Adrenal gland (tissue), 12 donors: ENCODE data around the gene SDCCAG8. TPM values are rescaled to one million over a fixed set of nuclear protein-coding genes. Genes with fewer than 3 reads are reported as not detected.
A peak's percentile ranks its signal among the peaks of the same experiment; 100 is the strongest.

Experiments used
- DNase-seq, 7 donors: peaks; one replicate each; pipeline ENCODE4 v3.0.0-alpha.2; 2019 to 2020
- H3K27ac ChIP-seq, 5 donors: fragments of 200-600 bp; sonication (generic) in 4 of 5; 1 replicate in 3 of 5; 2 replicates in 2 of 5; pipeline versions ENCODE4 v1.5.1 to v1.8.0; 2016 to 2020; ENCODE audit warnings: mild to moderate bottlenecking in 1 of 5
- H3K27me3 ChIP-seq: fragments of 200-600 bp; 2 replicates; pipeline ENCODE4 v1.8.0; 2021
- H3K36me3 ChIP-seq, 2 donors: fragments of 200-600 bp; replicated peaks in 1 of 2; 1 replicate in 1 of 2; 2 replicates in 1 of 2; pipeline versions ENCODE4 v1.5.1 to v1.8.0; 2018 to 2022
- H3K4me1 ChIP-seq, 2 donors: fragments of 200-600 bp; replicated peaks in 1 of 2; 1 replicate in 1 of 2; 2 replicates in 1 of 2; pipeline versions ENCODE4 v1.5.1 to v1.8.0; 2018 to 2021
- H3K4me3 ChIP-seq, 4 donors: fragments of 200-600 bp; sonication (generic) in 3 of 4; one replicate each; pipeline ENCODE4 v1.5.1; 2016 to 2018
- H3K9me3 ChIP-seq, 3 donors: fragments of 200-600 bp; sonication (generic) in 1 of 3; replicated peaks in 1 of 3; 1 replicate in 2 of 3; 2 replicates in 1 of 3; pipeline versions ENCODE4 v1.5.1 to v1.8.0; 2016 to 2021
- POLR2A ChIP-seq, 2 donors: fragments of 450-650 bp; IDR thresholded peaks; one replicate each; pipeline ENCODE4 v1.6.1; 2017; ENCODE audit warnings: antibody characterized with exemption in 2 of 2, mild to moderate bottlenecking in 2 of 2, moderate library complexity in 1 of 2
- WGBS, 4 donors: extraction: QIAGEN DNeasy Blood & Tissue Kit in 2 of 4; methylation state at CpG; one replicate each; pipeline versions ENCODE4 v1.1.5 to v1.1.7; 2013 to 2017; 5-methylcytosine and 5-hydroxymethylcytosine counted together
- intact Hi-C, 2 donors: fragments of 100-400 bp; cut with DNase I; formaldehyde crosslinking; loops; one replicate each; pipeline versions ENCODE4 v1.14.1 to v1.15.0; 2022 to 2023
- polyA plus RNA-seq, 3 donors: library from polyadenylated mRNA; stranded (reverse); fragments of 200-250 nt in 2 of 3; fragments of 350-450 nt in 1 of 3; fragmentation: Illumina TruSeq in 1 of 3; extraction: RNeasy Lipid Tissue Mini Kit (QIAGEN cat#74804) in 1 of 3; gene quantifications; one replicate each; pipeline ENCODE4 v1.2.3, GENCODE V29; 2013 to 2014
- total RNA-seq, 9 donors: library from RNA; depleted of rRNA in 4 of 9; stranded (reverse); fragments of >200 nt in 4 of 9; fragments of 120-200 nt in 1 of 9; fragmentation: NEBNext Ultra II Directional in 1 of 9; extraction: Animal tissue kit (Norgen Biotek cat#: 25700) in 1 of 9; gene quantifications; one replicate each; pipeline versions ENCODE4 v1.1.0 to v1.2.4, GENCODE V29; 2013 to 2023
- TF ChIP-seq, protein P1 (sequence below), 6 experiments: fragments of 450-650 bp in 4 of 6; fragments of 200-600 bp in 2 of 6; sonication (generic) in 1 of 6; IDR thresholded peaks; 1 replicate in 5 of 6; 2 replicates in 1 of 6; pipeline versions ENCODE4 v1.5.1 to v1.8.0; 2016 to 2021; ENCODE audit warnings: antibody characterized with exemption in 6 of 6, mild to moderate bottlenecking in 2 of 6, moderate library complexity in 1 of 6
- donor health status: healthy with polysubstance abuse.
- donor health status: Bipolar disorder and iron deficiency.
- donor health status: DM: yes; HTN: yes; CAD: no.
- donor health status: DM: no; HTN: no; CAD: no.
- donor health status: DM: no; HTN: no; CAD: no.
- donor health status: DM: yes; HTN: yes; CAD: no.

SDCCAG8 gene
- total and polyA plus RNA-seq, 12 donors = 22.5 to 60.9 (median 44.1) TPM

DNA sequence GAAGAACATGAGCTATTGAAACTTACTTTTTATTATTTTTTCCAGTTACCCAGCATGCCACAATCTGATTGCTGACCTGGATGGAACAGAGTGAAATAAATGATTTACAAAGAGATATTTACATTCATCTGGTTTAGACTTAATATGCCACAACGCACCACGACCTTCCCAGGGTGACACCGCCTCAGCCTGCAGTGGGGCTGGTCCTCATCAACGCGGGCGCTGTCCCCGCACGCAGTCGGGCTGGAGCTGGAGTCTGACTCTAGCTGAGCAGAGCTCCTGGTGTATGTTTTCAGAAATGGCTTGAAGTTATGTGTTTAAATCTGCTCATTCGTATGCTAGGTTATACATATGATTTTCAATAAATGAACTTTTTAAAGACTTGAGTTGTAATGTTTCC lies 243.9 kb downstream of the SDCCAG8 start:
- TF ChIP-seq, protein P1, sequence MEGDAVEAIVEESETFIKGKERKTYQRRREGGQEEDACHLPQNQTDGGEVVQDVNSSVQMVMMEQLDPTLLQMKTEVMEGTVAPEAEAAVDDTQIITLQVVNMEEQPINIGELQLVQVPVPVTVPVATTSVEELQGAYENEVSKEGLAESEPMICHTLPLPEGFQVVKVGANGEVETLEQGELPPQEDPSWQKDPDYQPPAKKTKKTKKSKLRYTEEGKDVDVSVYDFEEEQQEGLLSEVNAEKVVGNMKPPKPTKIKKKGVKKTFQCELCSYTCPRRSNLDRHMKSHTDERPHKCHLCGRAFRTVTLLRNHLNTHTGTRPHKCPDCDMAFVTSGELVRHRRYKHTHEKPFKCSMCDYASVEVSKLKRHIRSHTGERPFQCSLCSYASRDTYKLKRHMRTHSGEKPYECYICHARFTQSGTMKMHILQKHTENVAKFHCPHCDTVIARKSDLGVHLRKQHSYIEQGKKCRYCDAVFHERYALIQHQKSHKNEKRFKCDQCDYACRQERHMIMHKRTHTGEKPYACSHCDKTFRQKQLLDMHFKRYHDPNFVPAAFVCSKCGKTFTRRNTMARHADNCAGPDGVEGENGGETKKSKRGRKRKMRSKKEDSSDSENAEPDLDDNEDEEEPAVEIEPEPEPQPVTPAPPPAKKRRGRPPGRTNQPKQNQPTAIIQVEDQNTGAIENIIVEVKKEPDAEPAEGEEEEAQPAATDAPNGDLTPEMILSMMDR (IDR thresholded peaks at IDR 0.05) = no peak
- TF ChIP-seq POLR2A (IDR thresholded peaks at IDR 0.05) = no peak
- no peaks in the 10 kb centered on the region for H3K27me3 ChIP-seq
- H3K9me3 ChIP-seq = no peaks in the 10 kb centered on the region
- DNase-seq = peak in 1 of 7 donors; percentile 15
- H3K36me3 ChIP-seq = peaks cover 0 to 3% of the 10 kb centered on the region in 2 donors
- peaks cover 0 to 14% of the 10 kb centered on the region in 2 donors for H3K4me1 ChIP-seq
- intact Hi-C loops = no loop called here
- no peak overlapping the region for H3K4me3 ChIP-seq
- no peak overlapping the region for H3K27ac ChIP-seq
- 95 to 97% (median 96%) methylated on average over 10 of the region's 10 CpGs for WGBS, 4 donors

DNA sequence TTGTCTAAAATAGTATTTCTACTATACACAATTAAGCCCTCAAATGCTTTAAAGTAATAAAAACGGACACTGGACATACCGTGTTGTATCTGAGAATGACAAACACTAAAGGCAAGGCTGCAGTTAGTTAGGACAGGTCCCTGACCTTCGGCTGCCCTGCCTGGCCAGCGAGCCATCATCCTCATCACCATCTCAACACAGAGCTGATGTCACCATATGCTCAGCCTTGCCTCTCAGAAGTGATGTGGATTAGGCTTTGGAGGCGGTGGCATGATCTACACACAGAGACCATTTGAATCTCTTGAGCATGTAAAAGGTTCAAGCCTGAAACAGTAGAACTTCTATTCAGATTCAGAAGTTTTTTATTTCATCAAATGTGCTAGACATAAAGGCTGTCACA lies 244.7 kb downstream of the SDCCAG8 start:
- H3K9me3 ChIP-seq = no peaks in the 10 kb centered on the region
- no peak overlapping the region for H3K27ac ChIP-seq
- TF ChIP-seq, protein P1 (IDR thresholded peaks at IDR 0.05) = no peak
- no peak for TF ChIP-seq POLR2A (IDR thresholded peaks at IDR 0.05)
- H3K27me3 ChIP-seq = no peaks in the 10 kb centered on the region
- 81 to 95% (median 85%) methylated on average over 5 of the region's 5 CpGs for WGBS, 4 donors
- peaks cover 0 to 10% of the 10 kb centered on the region in 2 donors for H3K36me3 ChIP-seq
- peak in 1 of 7 donors; percentile 15 for DNase-seq
- H3K4me3 ChIP-seq = no peak overlapping the region
- intact Hi-C loops = no loop called here
- peaks cover 0 to 11% of the 10 kb centered on the region in 2 donors for H3K4me1 ChIP-seq

DNA sequence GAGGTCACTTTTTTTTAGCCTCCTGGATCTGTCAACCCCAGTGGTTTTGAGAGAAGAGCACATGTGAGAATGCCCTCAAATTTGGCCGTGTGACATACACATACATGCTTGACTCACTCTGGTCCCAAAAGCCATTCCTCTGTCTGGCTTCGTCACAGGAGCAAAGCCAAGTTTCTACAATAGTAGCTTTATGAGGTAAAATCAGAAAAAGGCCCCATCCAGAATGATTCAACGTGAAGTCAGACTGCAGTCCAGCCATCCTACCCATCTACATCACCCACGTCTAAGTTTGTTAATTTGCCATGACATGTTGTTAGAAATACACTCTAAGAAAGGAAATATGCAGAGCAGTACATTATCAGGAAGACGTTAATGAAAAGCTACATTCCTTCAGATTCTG lies 245.2 kb downstream of the SDCCAG8 start:
- Histone ChIP-seq H3K27ac (no peak overlapping the region), H3K4me3 (no peak overlapping the region), H3K36me3 (peaks cover 0 to 14% of the 10 kb centered on the region in 2 donors), H3K9me3 (no peaks in the 10 kb centered on the region), H3K27me3 (no peaks in the 10 kb centered on the region), H3K4me1 (peaks cover 0 to 7% of the 10 kb centered on the region in 2 donors)
- TF ChIP-seq POLR2A (IDR thresholded peaks at IDR 0.05) = no peak
- TF ChIP-seq, protein P1 (IDR thresholded peaks at IDR 0.05) = no peak
- intact Hi-C loops = no loop called here
- DNase-seq = no peak
- 82 to 94% (median 90%) methylated on average over 5 of the region's 5 CpGs for WGBS, 4 donors

DNA sequence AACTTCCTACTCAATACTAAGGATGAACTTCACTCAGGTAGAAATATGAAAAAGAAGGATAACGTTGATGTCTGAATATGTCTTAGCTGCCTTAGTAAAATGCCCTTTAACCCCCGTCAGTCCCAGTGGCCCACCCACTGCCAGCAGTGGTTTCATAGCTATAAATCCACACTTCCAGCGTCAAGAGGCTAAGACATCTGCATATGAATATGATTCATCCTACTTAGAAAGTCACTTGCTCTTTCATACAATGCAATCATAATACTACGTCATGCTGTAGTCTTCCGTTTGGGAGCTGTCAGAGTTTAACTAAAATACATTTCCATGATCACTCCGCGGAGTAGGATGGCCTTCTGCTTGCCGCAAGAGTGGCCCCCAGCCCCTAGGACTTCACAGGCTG lies 247.3 kb downstream of the SDCCAG8 start:
- 89 to 93% (median 90%) methylated on average over 8 of the region's 8 CpGs for WGBS, 4 donors
- Histone ChIP-seq H3K36me3 (peaks cover 0 to 14% of the 10 kb centered on the region in 2 donors), H3K9me3 (no peaks in the 10 kb centered on the region), H3K27ac (no peak overlapping the region), H3K4me1 (no peaks in the 10 kb centered on the region), H3K27me3 (no peaks in the 10 kb centered on the region), H3K4me3 (no peak overlapping the region)
- DNase-seq = no peak
- TF ChIP-seq, protein P1 (IDR thresholded peaks at IDR 0.05) = no peak
- no peak for TF ChIP-seq POLR2A (IDR thresholded peaks at IDR 0.05)
- intact Hi-C loops = no loop called here
